Right lobe of liver (tissue), 6 donors: ENCODE measurements around the gene TFEC. TPM values are rescaled to one million over a fixed set of nuclear protein-coding genes. Genes with fewer than 3 reads are reported as not detected.

Experiments used
- ATAC-seq, 4 donors: fragments of 200-7000 bp; cut with Tn5 transposase; one replicate each; pipeline ENCODE4 v1.9.1; 2020; ENCODE audit warnings: mild to moderate bottlenecking in 4 of 4, moderate library complexity in 4 of 4
- DNase-seq, 3 donors: peaks; one replicate each; pipeline ENCODE4 v3.0.0-alpha.2; 2020
- H3K27ac ChIP-seq, 3 donors: fragments of 200-600 bp; one replicate each; pipeline ENCODE4 v1.8.0; 2022
- H3K27me3 ChIP-seq, 2 donors: fragments of 200-600 bp; one replicate each; pipeline ENCODE4 v1.8.0; 2022
- H3K36me3 ChIP-seq, 4 donors: fragments of 200-600 bp; sonication (generic) in 1 of 4; one replicate each; pipeline versions ENCODE4 v1.5.1 to v1.8.0; 2017 to 2022; ENCODE audit warnings: control low read depth in 1 of 4
- H3K4me1 ChIP-seq, 4 donors: fragments of 200-600 bp; sonication (generic) in 1 of 4; one replicate each; pipeline versions ENCODE4 v1.5.1 to v1.8.0; 2017 to 2022; ENCODE audit warnings: control low read depth in 1 of 4
- H3K4me3 ChIP-seq, 3 donors: fragments of 200-600 bp; one replicate each; pipeline ENCODE4 v1.8.0; 2022
- H3K9me3 ChIP-seq, 4 donors: fragments of 200-600 bp; sonication (generic) in 1 of 4; one replicate each; pipeline versions ENCODE4 v1.5.1 to v1.8.0; 2017 to 2022; ENCODE audit warnings: control low read depth in 1 of 4
- CTCF ChIP-seq, 4 donors: fragments of 200-600 bp in 3 of 4; fragments of 450-650 bp in 1 of 4; IDR thresholded peaks; one replicate each; pipeline versions ENCODE4 v1.5.1 to v1.8.0; 2016 to 2022; ENCODE audit warnings: antibody characterized with exemption in 4 of 4, mild to moderate bottlenecking in 2 of 4
- POLR2A ChIP-seq: fragments of 450-650 bp; IDR thresholded peaks from one replicate; pipeline ENCODE4 v1.6.1; 2017; ENCODE audit warnings: antibody characterized with exemption, mild to moderate bottlenecking
- WGBS: methylation state at CpG from one replicate; pipeline ENCODE4 v1.1.6; 2018; ENCODE audit warnings: low coverage, low lambda C conversion rate; ENCODE audit not compliant: insufficient coverage; ENCODE audit errors: missing lambda C conversion rate; 5-methylcytosine and 5-hydroxymethylcytosine counted together
- intact Hi-C, 2 donors: fragments of 100-400 bp; cut with DNase I; formaldehyde crosslinking; loops; one replicate each; pipeline versions ENCODE4 v1.11.2 to v1.14.1; 2022
- long read RNA-seq: library from polyadenylated mRNA; unstranded; transcript quantifications from one replicate; pipeline ENCODE4 v2.0.0, GENCODE V29; 2019
- total RNA-seq, 6 experiments: library from RNA; depleted of rRNA in 2 of 6; stranded (reverse); fragments of >200 nt in 2 of 6; fragmentation: NEBNext Ultra II Directional in 3 of 6; extraction: Animal tissue kit (Norgen Biotek cat#: 25700) in 3 of 6; gene quantifications; one replicate each; pipeline versions ENCODE4 v1.1.0 to v1.2.4, GENCODE V29; 2016 to 2023
- donor health status: DM: no; HTN: yes; CAD: no.
- donor health status: DM: no; HTN: no; CAD: no.
- donor health status: DM: no; HTN: no; CAD: no.
- donor health status: DM: no; HTN: yes; CAD: no.
- donor health status: DM: no; HTN: yes; CAD: no.

The TFEC gene
- total RNA-seq, result 1 to 10 TPM in 5 of 6 experiments, under 1 TPM in 1; 0.95 to 5.4 (median 2.4) TPM
- long read RNA-seq, result 0 reads

- ATAC-seq (peak in 3 of 4 donors; percentile 26 to 61 (median 53)), DNase-seq (no peak)
- Histone ChIP-seq H3K9me3 (no peaks in the 10 kb centered on the region), H3K4me3 (peak within 1 kb of the TSS in 1 of 3 donors; percentile 4), H3K4me1 (no peaks in the 10 kb centered on the region), H3K36me3 (no peaks in the 10 kb centered on the region), H3K27me3 (no peaks in the 10 kb centered on the region), H3K27ac (no peak within 1 kb of the TSS)
- intact Hi-C loops, result no loop called here
- 12% methylated on average over 3 of the region's 3 CpGs for WGBS
- no peak for TF ChIP-seq POLR2A
- TF ChIP-seq CTCF (IDR thresholded peaks at IDR 0.05), result no peak
These were observed at the start of gene TFEC for GRCh38 chr7:116030651-116031276. TFEC (minus strand) TSS chr7:116030763; CDS start chr7:115984441, 46,322 bp downstream.

GRCh38 chr7:116075351-116076145 lies 45.0 kb upstream of the TFEC start:
- no peak for ATAC-seq
- Histone ChIP-seq H3K4me1 (no peaks in the 10 kb centered on the region), H3K4me3 (no peak overlapping the region), H3K27ac (no peak overlapping the region), H3K9me3 (no peaks in the 10 kb centered on the region), H3K27me3 (no peaks in the 10 kb centered on the region), H3K36me3 (no peaks in the 10 kb centered on the region)
- no peak for DNase-seq
- intact Hi-C loops, result no loop called here
- TF ChIP-seq POLR2A (no peak), CTCF (IDR thresholded peaks at IDR 0.05) (no peak)
- WGBS, result 57% methylated on average over 1 of the region's 5 CpGs

- Histone ChIP-seq H3K27me3 (no peaks in the 10 kb centered on the region), H3K9me3 (no peaks in the 10 kb centered on the region), H3K4me3 (no peak overlapping the region), H3K36me3 (no peaks in the 10 kb centered on the region), H3K27ac (no peak overlapping the region), H3K4me1 (no peaks in the 10 kb centered on the region)
- no peak for ATAC-seq
- TF ChIP-seq POLR2A (no peak), CTCF (IDR thresholded peaks at IDR 0.05) (no peak)
- intact Hi-C loops, result no loop called here
- no peak for DNase-seq
These were observed 41.1 kb upstream of the TFEC start for GRCh38 chr7:116071629-116072028.

GRCh38 chr7:116064179-116064578 lies 33.6 kb upstream of the TFEC start:
- ATAC-seq (no peak), DNase-seq (no peak)
- no peaks in the 10 kb centered on the region for H3K36me3 ChIP-seq
- no peak for TF ChIP-seq CTCF (IDR thresholded peaks at IDR 0.05)
- 29% methylated on average over 1 of the region's 1 CpG for WGBS
- H3K9me3 ChIP-seq, result no peaks in the 10 kb centered on the region
- no peak overlapping the region for H3K4me3 ChIP-seq
- intact Hi-C loops, result no loop called here
- no peak overlapping the region for H3K27ac ChIP-seq
- no peaks in the 10 kb centered on the region for H3K4me1 ChIP-seq
- H3K27me3 ChIP-seq, result no peaks in the 10 kb centered on the region
